HepG2 (cell line): ENCODE measurements around the gene RALB. TPM values are rescaled to one million over a fixed set of nuclear protein-coding genes. Genes with fewer than 3 reads are reported as not detected.

Experiments
- ATAC-seq: fragments of 200-7000 bp; cut with Tn5 transposase; 3 replicates; pipeline ENCODE4 v1.9.1; 2020; ENCODE audit warnings: mild to moderate bottlenecking, moderate library complexity
- BruUV-seq: library from RNA; stranded (reverse); fragments of 400-500 nt; replicated peaks from 2 replicates; lab custom pipeline; 2021; lab: Mats Ljungman, UMichigan
- CTCF ChIA-PET: fragments of 300-600 bp; formaldehyde crosslinking; extraction: SDS; loops from one replicate; lab custom pipeline; 2021; ENCODE audit warnings: low total read pairs, inconsistent platforms, low intra/inter-chr PET ratio; lab: Yijun Ruan, JAX
- POLR2A ChIA-PET: fragments of 350-600 bp; sonication (Branson Sonifier 250); formaldehyde crosslinking; loops from one replicate; lab custom pipeline; 2020; ENCODE audit warnings: antibody characterized with exemption, inconsistent platforms; lab: Yijun Ruan, JAX
- DNase-seq: peaks from one replicate; pipeline ENCODE4 v3.0.0-alpha.2; 2015; ENCODE audit warnings: low spot score
- FAIRE-seq: peaks from 3 replicates; lab custom pipeline; 2011; peaks lifted over from hg19 to GRCh38; lab: Jason Lieb, UNC
- H2AFZ ChIP-seq: one replicate; pipeline ENCODE4 v1.6.1; 2011; ENCODE audit warnings: low read length, inconsistent platforms
- H3K27ac ChIP-seq: fragments of 300-600 bp; 3 replicates; pipeline ENCODE4 v1.8.0; 2011; ENCODE audit warnings: mixed run types, mild to moderate bottlenecking, mixed read lengths, low read length, inconsistent platforms; ENCODE audit not compliant: insufficient read depth; ENCODE audit errors: extremely low read length
- H3K27me3 ChIP-seq, 2 experiments: fragments of 200-600 bp in 1 of 2; 2 replicates in 1 of 2; 3 replicates in 1 of 2; pipeline versions ENCODE4 v1.6.0 to v1.8.0; 2011; ENCODE audit warnings: low read length in 2 of 2, mild to moderate bottlenecking in 2 of 2, moderate library complexity in 2 of 2, inconsistent platforms in 1 of 2; ENCODE audit not compliant: insufficient read depth in 2 of 2, control insufficient read depth in 1 of 2
- H3K36me3 ChIP-seq, 2 experiments: fragments of 200-600 bp in 1 of 2; replicated peaks in 1 of 2; 2 replicates in 1 of 2; 3 replicates in 1 of 2; pipeline versions ENCODE4 v1.5.1 to v1.8.0; 2011; ENCODE audit warnings: low read length in 2 of 2, inconsistent platforms in 1 of 2; ENCODE audit not compliant: insufficient read depth in 2 of 2, control insufficient read depth in 1 of 2
- H3K4me1 ChIP-seq: 2 replicates; pipeline ENCODE4 v1.5.1; 2012; ENCODE audit warnings: low read length, inconsistent platforms; ENCODE audit not compliant: insufficient read depth
- H3K4me2 ChIP-seq: 2 replicates; pipeline ENCODE4 v1.6.0; 2011; ENCODE audit warnings: low read depth, low read length, inconsistent platforms
- H3K4me3 ChIP-seq, 3 experiments: fragments of 200-600 bp in 1 of 3; sonication (generic), shearing (Covaris generic) in 1 of 3; replicated peaks in 1 of 3; 2 replicates each; pipeline ENCODE4 v1.5.1; 2011 to 2016; ENCODE audit warnings: low read length in 3 of 3, inconsistent platforms in 2 of 3, low read depth in 2 of 3, mild to moderate bottlenecking in 2 of 3, control low read depth in 1 of 3, mixed read lengths in 1 of 3; ENCODE audit not compliant: insufficient read depth in 1 of 3
- H3K79me2 ChIP-seq: one replicate; pipeline ENCODE4 v1.6.1; 2011; ENCODE audit warnings: low read length, inconsistent platforms; ENCODE audit not compliant: insufficient read depth
- H3K9ac ChIP-seq: 2 replicates; pipeline ENCODE4 v1.6.0; 2011; ENCODE audit warnings: mild to moderate bottlenecking, low read depth, low read length, inconsistent platforms; ENCODE audit not compliant: insufficient read depth
- H3K9me3 ChIP-seq: 2 replicates; pipeline ENCODE4 v1.5.1; 2012; ENCODE audit warnings: mild to moderate bottlenecking, low read length
- H4K20me1 ChIP-seq: 2 replicates; pipeline ENCODE4 v1.6.0; 2011; ENCODE audit warnings: inconsistent platforms, mild to moderate bottlenecking, low read length, moderate library complexity; ENCODE audit not compliant: insufficient read depth
- ARHGAP35 ChIP-seq: sonication (generic); formaldehyde crosslinking; IDR thresholded peaks from 2 replicates; pipeline ENCODE4 v1.9.0; 2022; ENCODE audit warnings: mild to moderate bottlenecking, inconsistent platforms, moderate library complexity, missing genetic modification reagents, borderline replicate concordance
- ARNTL ChIP-seq: sonication (generic); formaldehyde crosslinking; IDR thresholded peaks from 2 replicates; pipeline ENCODE4 v1.4.0; 2020; ENCODE audit warnings: mild to moderate bottlenecking, missing genetic modification reagents
- BRCA1 ChIP-seq: sonication (generic); formaldehyde crosslinking; IDR thresholded peaks from 2 replicates; pipeline ENCODE4 v1.4.0; 2020; ENCODE audit warnings: missing genetic modification reagents
- ELF3 ChIP-seq: IDR thresholded peaks from 2 replicates; pipeline ENCODE4 v1.6.1; 2016; ENCODE audit warnings: missing genetic modification reagents, missing compliant biosample characterization
- FLYWCH1 ChIP-seq: sonication (generic); formaldehyde crosslinking; IDR thresholded peaks from 2 replicates; pipeline ENCODE4 v1.8.1; 2023; ENCODE audit warnings: mild to moderate bottlenecking, missing genetic modification reagents
- FOXJ3 ChIP-seq: sonication (generic); formaldehyde crosslinking; IDR thresholded peaks from 2 replicates; pipeline ENCODE4 v1.4.0; 2020; ENCODE audit warnings: missing genetic modification reagents, mild to moderate bottlenecking, borderline replicate concordance
- FUBP1 ChIP-seq: sonication (generic); formaldehyde crosslinking; IDR thresholded peaks from 2 replicates; pipeline ENCODE4 v1.5.1; 2020; ENCODE audit warnings: missing genetic modification reagents, mild to moderate bottlenecking, borderline replicate concordance
- THRA ChIP-seq: sonication (generic); formaldehyde crosslinking; IDR thresholded peaks from 2 replicates; pipeline ENCODE4 v1.4.0; 2020; ENCODE audit warnings: missing genetic modification reagents, borderline replicate concordance
- ZBTB43 ChIP-seq: sonication (generic); formaldehyde crosslinking; conservative IDR thresholded peaks from 2 replicates; pipeline ENCODE4 v1.4.0; 2020; ENCODE audit warnings: missing genetic modification reagents
- ZNF253 ChIP-seq: sonication (generic); formaldehyde crosslinking; IDR thresholded peaks from 2 replicates; pipeline ENCODE4 v1.8.0; 2022; ENCODE audit warnings: mild to moderate bottlenecking, missing genetic modification reagents, borderline replicate concordance
- ZNF841 ChIP-seq: sonication (generic); formaldehyde crosslinking; IDR thresholded peaks from 2 replicates; pipeline ENCODE4 v1.8.1; 2023; ENCODE audit warnings: missing genetic modification reagents, borderline replicate concordance
- ZSCAN20 ChIP-seq: sonication (generic); formaldehyde crosslinking; IDR thresholded peaks from 2 replicates; pipeline ENCODE4 v1.4.0; 2020; ENCODE audit warnings: missing genetic modification reagents, mild to moderate bottlenecking, borderline replicate concordance
- WGBS: methylation state at CpG from one replicate; pipeline ENCODE4 v1.1.6; 2017; ENCODE audit warnings: low lambda C conversion rate; 5-methylcytosine and 5-hydroxymethylcytosine counted together
- in situ Hi-C: cut with HindIII; loops from 2 replicates; pipeline ENCODE4 v1.10.0; 2017; ENCODE audit warnings: low pct_unique_long_range_greater_than_20kb; ENCODE audit not compliant: extremely low pct_ligation_motif_present
- intact Hi-C: fragments of 100-400 bp; cut with micrococcal nuclease; formaldehyde crosslinking; loops from one replicate; pipeline ENCODE4 v1.10.0; 2022; ENCODE audit not compliant: unreplicated experiment
- polyA plus RNA-seq, 8 experiments: library from polyadenylated mRNA; depleted of rRNA in 3 of 8; stranded (reverse) in 7 of 8; unstranded in 1 of 8; fragments of >200 nt; fragmentation: Illumina TruSeq in 4 of 8; extraction: Trizol in 4 of 8; gene quantifications; 2 replicates each; pipeline versions ENCODE4 v1.2.1 to v1.2.3, GENCODE V29; 2011 to 2016; ENCODE audit warnings: low read depth in 4 of 8, missing spikeins in 1 of 8, mixed read lengths in 1 of 8; ENCODE audit not compliant: insufficient read depth in 1 of 8
- total RNA-seq, 5 experiments: library from RNA; depleted of rRNA; stranded (reverse); fragments of >200 nt; fragmentation: Illumina TruSeq; extraction: Trizol; gene quantifications; 2 replicates each; pipeline ENCODE4 v1.2.3, GENCODE V29; 2016; ENCODE audit warnings: low read depth in 1 of 5
- TF ChIP-seq, protein P1 (sequence below): sonication (generic); formaldehyde crosslinking; IDR thresholded peaks from 2 replicates; pipeline ENCODE4 v1.8.0; 2022; ENCODE audit warnings: mild to moderate bottlenecking, missing genetic modification reagents, moderate library complexity
- TF ChIP-seq, protein P2 (sequence below): sonication (generic); formaldehyde crosslinking; IDR thresholded peaks from 2 replicates; pipeline ENCODE4 v1.5.0; 2020; ENCODE audit warnings: mild to moderate bottlenecking, missing genetic modification reagents

Gene RALB
- total and polyA plus RNA-seq, 2 of the 13 experiments (the other 11 are each of a cell fraction or from before 2014, with no cell fraction given): 37.8 to 43.2 TPM

- TF ChIP-seq ARNTL (CRISPR knock-in tag) (no peak), ARHGAP35 (CRISPR knock-in tag) (no peak), ELF3 (CRISPR knock-in tag) (no peak), BRCA1 (no peak), FOXJ3 (no peak), ZSCAN20 (no peak), ZBTB43 (CRISPR knock-in tag) (no peak), ZNF841 (no peak)
- TF ChIP-seq, protein P1, sequence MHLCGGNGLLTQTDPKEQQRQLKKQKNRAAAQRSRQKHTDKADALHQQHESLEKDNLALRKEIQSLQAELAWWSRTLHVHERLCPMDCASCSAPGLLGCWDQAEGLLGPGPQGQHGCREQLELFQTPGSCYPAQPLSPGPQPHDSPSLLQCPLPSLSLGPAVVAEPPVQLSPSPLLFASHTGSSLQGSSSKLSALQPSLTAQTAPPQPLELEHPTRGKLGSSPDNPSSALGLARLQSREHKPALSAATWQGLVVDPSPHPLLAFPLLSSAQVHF (CRISPR knock-in tag): no peak
- TF ChIP-seq, all 625 proteins: peak for 0
Measured at GRCh38 chr2:120265006-120265405, 12.4 kb downstream of the RALB start (continued).

DNA sequence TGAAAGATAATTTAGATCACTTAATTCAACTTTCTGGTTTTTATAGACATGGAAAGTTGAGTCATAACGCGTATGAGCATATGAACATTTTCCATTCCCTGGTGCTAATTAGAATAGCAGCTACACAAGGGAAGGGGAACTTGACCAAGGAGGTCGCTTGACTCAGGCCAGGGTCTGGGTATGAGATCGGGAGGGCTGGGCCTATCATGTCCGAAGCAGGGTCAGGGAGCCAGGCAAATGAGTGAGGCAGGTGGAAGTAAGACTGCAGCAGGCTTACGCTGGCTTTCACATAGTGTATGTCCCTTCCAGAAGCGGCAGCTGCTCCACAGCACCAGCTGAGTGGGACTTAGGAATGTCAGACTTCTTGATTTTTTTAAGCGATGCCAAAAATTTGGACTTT is 14.7 kb downstream of the RALB start:
- WGBS: 98% methylated on average over 8 of the region's 8 CpGs
- ChIA-PET CTCF (no interaction called here), POLR2A (no interaction called here)
- Histone ChIP-seq H3K36me3 (no peaks in the 10 kb centered on the region), H3K4me1 (peaks cover 33% of the 10 kb centered on the region), H3K4me3 (no peak overlapping the region), H2AFZ (no peak overlapping the region), H3K4me2 (no peak overlapping the region), H3K27ac (no peak overlapping the region), H3K9ac (no peak overlapping the region), H3K27me3 (no peaks in the 10 kb centered on the region), H3K79me2 (peaks cover 12% of the 10 kb centered on the region), H3K9me3 (no peaks in the 10 kb centered on the region), H4K20me1 (no peaks in the 10 kb centered on the region)
- FAIRE-seq (no peak), ATAC-seq (no peak), DNase-seq (no peak)
- in situ Hi-C loops: no loop called here
- intact Hi-C loops: no loop called here
- BruUV-seq: no TSS peak
- TF ChIP-seq FUBP1 (no peak), FLYWCH1 (CRISPR knock-in tag) (no peak), ZNF253 (CRISPR knock-in tag) (no peak), THRA (CRISPR knock-in tag) (no peak)
- TF ChIP-seq, protein P2, sequence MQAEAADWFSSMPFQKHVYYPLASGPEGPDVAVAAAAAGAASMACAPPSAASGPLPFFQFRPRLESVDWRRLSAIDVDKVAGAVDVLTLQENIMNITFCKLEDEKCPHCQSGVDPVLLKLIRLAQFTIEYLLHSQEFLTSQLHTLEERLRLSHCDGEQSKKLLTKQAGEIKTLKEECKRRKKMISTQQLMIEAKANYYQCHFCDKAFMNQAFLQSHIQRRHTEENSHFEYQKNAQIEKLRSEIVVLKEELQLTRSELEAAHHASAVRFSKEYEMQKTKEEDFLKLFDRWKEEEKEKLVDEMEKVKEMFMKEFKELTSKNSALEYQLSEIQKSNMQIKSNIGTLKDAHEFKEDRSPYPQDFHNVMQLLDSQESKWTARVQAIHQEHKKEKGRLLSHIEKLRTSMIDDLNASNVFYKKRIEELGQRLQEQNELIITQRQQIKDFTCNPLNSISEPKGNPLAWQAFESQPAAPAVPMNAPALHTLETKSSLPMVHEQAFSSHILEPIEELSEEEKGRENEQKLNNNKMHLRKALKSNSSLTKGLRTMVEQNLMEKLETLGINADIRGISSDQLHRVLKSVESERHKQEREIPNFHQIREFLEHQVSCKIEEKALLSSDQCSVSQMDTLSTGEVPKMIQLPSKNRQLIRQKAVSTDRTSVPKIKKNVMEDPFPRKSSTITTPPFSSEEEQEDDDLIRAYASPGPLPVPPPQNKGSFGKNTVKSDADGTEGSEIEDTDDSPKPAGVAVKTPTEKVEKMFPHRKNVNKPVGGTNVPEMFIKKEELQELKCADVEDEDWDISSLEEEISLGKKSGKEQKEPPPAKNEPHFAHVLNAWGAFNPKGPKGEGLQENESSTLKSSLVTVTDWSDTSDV (CRISPR knock-in tag): no peak
